NT2/D1 (cell line): ENCODE measurements around the gene CTNNA2.

Experiments used
- DNase-seq: peaks from one replicate; pipeline ENCODE4 v3.0.0-alpha.2; 2011; ENCODE audit warnings: low read depth, low spot score
- H3K27me3 ChIP-seq: 2 replicates; pipeline ENCODE4 v1.6.0; 2011; ENCODE audit warnings: mild to moderate bottlenecking; ENCODE audit not compliant: insufficient read length, insufficient read depth
- H3K36me3 ChIP-seq: 2 replicates; pipeline ENCODE4 v1.6.1; 2011; ENCODE audit warnings: mild to moderate bottlenecking, low read length, mixed read lengths; ENCODE audit not compliant: insufficient read depth, insufficient read length
- H3K4me1 ChIP-seq: 2 replicates; pipeline ENCODE4 v1.5.1; 2011; ENCODE audit not compliant: insufficient read depth, insufficient read length
- H3K4me3 ChIP-seq: 2 replicates; pipeline ENCODE4 v1.5.1; 2011; ENCODE audit warnings: low read depth; ENCODE audit not compliant: insufficient read length
- H3K9ac ChIP-seq: 2 replicates; pipeline ENCODE4 v1.6.0; 2011; ENCODE audit warnings: low read depth; ENCODE audit not compliant: insufficient read length
- H3K9me3 ChIP-seq: 2 replicates; pipeline ENCODE4 v1.5.1; 2011; ENCODE audit warnings: mild to moderate bottlenecking, low read length; ENCODE audit not compliant: insufficient read depth
- SUZ12 ChIP-seq: IDR thresholded peaks from 2 replicates; pipeline ENCODE4 v1.6.1; 2011; ENCODE audit not compliant: insufficient read length, insufficient read depth; ENCODE audit errors: extremely low read depth
- YY1 ChIP-seq: IDR thresholded peaks from 2 replicates; pipeline ENCODE4 v1.6.1; 2011; ENCODE audit not compliant: insufficient read length, insufficient read depth
- ZNF274 ChIP-seq: IDR thresholded peaks from 2 replicates; pipeline ENCODE4 v1.6.1; 2011; ENCODE audit warnings: mild to moderate bottlenecking, low read depth, low read length

Gene CTNNA2

GRCh38 chr2:80473796-80474195 is 960.9 kb downstream of the CTNNA2 start:
- Histone ChIP-seq H3K4me3 (no peak overlapping the region), H3K36me3 (no peaks in the 10 kb centered on the region), H3K9me3 (no peaks in the 10 kb centered on the region; the same call in 1 of the 2 replicates), H3K27me3 (no peaks in the 10 kb centered on the region), H3K9ac (no peak overlapping the region), H3K4me1 (no peaks in the 10 kb centered on the region)
- DNase-seq = no peak
- TF ChIP-seq SUZ12 (no peak), ZNF274 (no peak), YY1 (no peak)

- TF ChIP-seq SUZ12 = no peak
- no peak for TF ChIP-seq YY1
- no peak for TF ChIP-seq ZNF274
Measured at GRCh38 chr2:80475970-80476369, 963.1 kb downstream of the CTNNA2 start.

GRCh38 chr2:80476535-80477117 is 963.8 kb downstream of the CTNNA2 start:
- Histone ChIP-seq H3K36me3 (no peaks in the 10 kb centered on the region), H3K4me1 (no peaks in the 10 kb centered on the region), H3K4me3 (no peak overlapping the region), H3K9ac (no peak overlapping the region), H3K9me3 (no peaks in the 10 kb centered on the region), H3K27me3 (no peaks in the 10 kb centered on the region)
- no peak for TF ChIP-seq ZNF274
- TF ChIP-seq YY1 = no peak
- TF ChIP-seq SUZ12 = no peak
- no peak for DNase-seq

More at GRCh38 chr2:80475970-80476369, 963.1 kb downstream of the CTNNA2 start:
- no peaks in the 10 kb centered on the region; the same call in 1 of the 2 replicates for H3K9me3 ChIP-seq
- no peaks in the 10 kb centered on the region for H3K27me3 ChIP-seq
- H3K4me1 ChIP-seq = no peaks in the 10 kb centered on the region
- no peak for DNase-seq
- H3K36me3 ChIP-seq = no peaks in the 10 kb centered on the region
- H3K9ac ChIP-seq = no peak overlapping the region
- H3K4me3 ChIP-seq = no peak overlapping the region

- Histone ChIP-seq H3K4me3 (no peak overlapping the region), H3K9me3 (no peaks in the 10 kb centered on the region), H3K4me1 (no peaks in the 10 kb centered on the region), H3K36me3 (no peaks in the 10 kb centered on the region), H3K27me3 (no peaks in the 10 kb centered on the region), H3K9ac (no peak overlapping the region)
- no peak for DNase-seq
- no peak for TF ChIP-seq YY1
Measured at GRCh38 chr2:80482276-80482675, 969.4 kb downstream of the CTNNA2 start.

GRCh38 chr2:80489717-80490116 is 976.9 kb downstream of the CTNNA2 start:
- no peak for DNase-seq
- no peaks in the 10 kb centered on the region for H3K27me3 ChIP-seq
- H3K9ac ChIP-seq = no peak overlapping the region
- H3K9me3 ChIP-seq = no peaks in the 10 kb centered on the region
- no peak for TF ChIP-seq YY1
- no peak for TF ChIP-seq SUZ12
- TF ChIP-seq ZNF274 = no peak
- no peak overlapping the region for H3K4me3 ChIP-seq
- H3K4me1 ChIP-seq = no peaks in the 10 kb centered on the region
- no peaks in the 10 kb centered on the region for H3K36me3 ChIP-seq

GRCh38 chr2:80490964-80491363 is 978.1 kb downstream of the CTNNA2 start:
- DNase-seq = no peak
- no peak overlapping the region for H3K4me3 ChIP-seq
- no peaks in the 10 kb centered on the region for H3K9me3 ChIP-seq
- H3K36me3 ChIP-seq = no peaks in the 10 kb centered on the region
- H3K4me1 ChIP-seq = no peaks in the 10 kb centered on the region
- no peaks in the 10 kb centered on the region for H3K27me3 ChIP-seq
- TF ChIP-seq YY1 (no peak), SUZ12 (no peak), ZNF274 (no peak)
- no peak overlapping the region for H3K9ac ChIP-seq

GRCh38 chr2:80496346-80496745 is 983.5 kb downstream of the CTNNA2 start:
- no peaks in the 10 kb centered on the region for H3K27me3 ChIP-seq
- no peaks in the 10 kb centered on the region for H3K9me3 ChIP-seq
- no peaks in the 10 kb centered on the region for H3K36me3 ChIP-seq
- DNase-seq = no peak
- H3K9ac ChIP-seq = no peak overlapping the region
- H3K4me1 ChIP-seq = no peaks in the 10 kb centered on the region
- no peak overlapping the region for H3K4me3 ChIP-seq
- TF ChIP-seq YY1 (no peak), SUZ12 (no peak), ZNF274 (no peak)

GRCh38 chr2:80496775-80497174 is 983.9 kb downstream of the CTNNA2 start:
- no peaks in the 10 kb centered on the region for H3K27me3 ChIP-seq
- H3K9ac ChIP-seq = no peak overlapping the region
- H3K4me1 ChIP-seq = no peaks in the 10 kb centered on the region
- no peaks in the 10 kb centered on the region for H3K9me3 ChIP-seq
- no peak overlapping the region for H3K4me3 ChIP-seq
- TF ChIP-seq SUZ12 (no peak), ZNF274 (no peak), YY1 (no peak)
- no peaks in the 10 kb centered on the region for H3K36me3 ChIP-seq
- DNase-seq = no peak
